Retina (tissue), 1 donor: ENCODE measurements around the gene TMEM60.

Source experiments
- DNase-seq: peaks from one replicate; pipeline ENCODE4 v3.0.0-alpha.2; 2016

Gene TMEM60

GRCh38 chr7:77766801-77767605 is 31.2 kb downstream of the TMEM60 start:
- DNase-seq, result no peak

- no peak for DNase-seq
Observed at GRCh38 chr7:77765906-77766800, 32.1 kb downstream of the TMEM60 start.

- no peak for DNase-seq
Observed at GRCh38 chr7:77765481-77765880, 32.8 kb downstream of the TMEM60 start.

- DNase-seq, result no peak
Observed at GRCh38 chr7:77760809-77761453, 37.3 kb downstream of the TMEM60 start.

- DNase-seq, result peak; percentile 60
Observed at GRCh38 chr7:77759294-77759889, 38.8 kb downstream of the TMEM60 start.

- DNase-seq, result no peak
Observed at GRCh38 chr7:77757589-77757988, 40.6 kb downstream of the TMEM60 start.

GRCh38 chr7:77753173-77753572 is 45.1 kb downstream of the TMEM60 start:
- DNase-seq, result no peak

- DNase-seq, result no peak
Observed at GRCh38 chr7:77752016-77752415, 46.2 kb downstream of the TMEM60 start.

GRCh38 chr7:77747718-77748117 is 50.5 kb downstream of the TMEM60 start:
- no peak for DNase-seq

- no peak for DNase-seq
Observed at GRCh38 chr7:77747178-77747577, 51.1 kb downstream of the TMEM60 start.

- no peak for DNase-seq
Observed at GRCh38 chr7:77746824-77747165, 51.4 kb downstream of the TMEM60 start.

GRCh38 chr7:77746164-77746823 is 51.9 kb downstream of the TMEM60 start:
- no peak for DNase-seq

GRCh38 chr7:77745746-77746145 is 52.5 kb downstream of the TMEM60 start:
- no peak for DNase-seq
